Liver (tissue), 9 donors: ENCODE results near the gene PATE1. TPM values are rescaled to one million over a fixed set of nuclear protein-coding genes. Genes with fewer than 3 reads are reported as not detected.

Experiments used
- DNase-seq: peaks from one replicate; pipeline ENCODE4 v3.0.0-alpha.2; 2017; ENCODE audit warnings: low spot score
- H3K27ac ChIP-seq, 2 donors: one replicate each; pipeline ENCODE4 v1.7.0; 2013; ENCODE audit warnings: inconsistent platforms in 2 of 2, low read length in 2 of 2, control low read depth in 1 of 2, low read depth in 1 of 2, mild to moderate bottlenecking in 1 of 2
- H3K27me3 ChIP-seq, 4 donors: one replicate each; pipeline versions ENCODE4 v1.6.1 to v1.7.0; 2013; ENCODE audit warnings: low read length in 3 of 4, inconsistent platforms in 1 of 4, mild to moderate bottlenecking in 1 of 4, moderate library complexity in 1 of 4; ENCODE audit not compliant: control insufficient read depth in 4 of 4, insufficient read depth in 4 of 4
- H3K36me3 ChIP-seq, 4 donors: one replicate each; pipeline versions ENCODE4 v1.6.1 to v1.7.0; 2013; ENCODE audit warnings: low read length in 3 of 4, mild to moderate bottlenecking in 3 of 4, low read depth in 1 of 4, moderate library complexity in 1 of 4; ENCODE audit not compliant: control insufficient read depth in 4 of 4, insufficient read depth in 3 of 4
- H3K4me1 ChIP-seq, 4 donors: one replicate each; pipeline versions ENCODE4 v1.6.1 to v1.7.0; 2013; ENCODE audit warnings: low read length in 3 of 4, mild to moderate bottlenecking in 3 of 4, moderate library complexity in 1 of 4; ENCODE audit not compliant: control insufficient read depth in 4 of 4, insufficient read depth in 4 of 4
- H3K4me3 ChIP-seq, 3 donors: one replicate each; pipeline versions ENCODE4 v1.6.1 to v1.7.0; 2013; ENCODE audit warnings: low read length in 3 of 3, control low read depth in 1 of 3, low read depth in 1 of 3, mild to moderate bottlenecking in 1 of 3
- H3K9ac ChIP-seq, 2 donors: one replicate each; pipeline ENCODE4 v1.7.0; 2013; ENCODE audit warnings: low read length in 2 of 2, mild to moderate bottlenecking in 2 of 2, moderate library complexity in 2 of 2, control low read depth in 1 of 2, low read depth in 1 of 2
- H3K9me3 ChIP-seq, 4 donors: one replicate each; pipeline versions ENCODE4 v1.6.1 to v1.7.0; 2013; ENCODE audit warnings: low read length in 3 of 4; ENCODE audit not compliant: control insufficient read depth in 4 of 4
- ATF3 ChIP-seq: IDR thresholded peaks from 2 replicates; pipeline ENCODE4 v1.6.1; 2016; ENCODE audit warnings: antibody characterized with exemption
- CTCF ChIP-seq: fragments of 150-350 bp; IDR thresholded peaks from 2 replicates; pipeline ENCODE4 v1.5.1; 2017; ENCODE audit warnings: improper control_type of control experiment, low read depth, low read length; ENCODE audit not compliant: missing input control
- EGR1 ChIP-seq, 2 donors: IDR thresholded peaks; 2 replicates each; pipeline ENCODE4 v1.6.1; 2016 to 2018; ENCODE audit warnings: antibody characterized with exemption in 2 of 2, low read depth in 2 of 2
- FOXA1 ChIP-seq: IDR thresholded peaks from 2 replicates; pipeline ENCODE4 v1.6.1; 2016; ENCODE audit warnings: antibody characterized with exemption
- FOXA2 ChIP-seq: IDR thresholded peaks from 2 replicates; pipeline ENCODE4 v1.6.1; 2016; ENCODE audit warnings: antibody characterized with exemption
- GABPA ChIP-seq, 2 donors: IDR thresholded peaks in 1 of 2; conservative IDR thresholded peaks in 1 of 2; 2 replicates each; pipeline ENCODE4 v1.6.1; 2016; ENCODE audit warnings: antibody characterized with exemption in 2 of 2, mild to moderate bottlenecking in 1 of 2, moderate library complexity in 1 of 2
- HNF4A ChIP-seq, 2 donors: conservative IDR thresholded peaks; 2 replicates each; pipeline ENCODE4 v1.6.1; 2016; ENCODE audit warnings: antibody characterized with exemption in 2 of 2, mild to moderate bottlenecking in 2 of 2
- HNF4G ChIP-seq: IDR thresholded peaks from 2 replicates; pipeline ENCODE4 v1.6.1; 2016; ENCODE audit warnings: antibody characterized with exemption
- JUND ChIP-seq, 2 donors: IDR thresholded peaks; 2 replicates each; pipeline ENCODE4 v1.6.1; 2016; ENCODE audit warnings: antibody characterized with exemption in 2 of 2
- NR2F2 ChIP-seq: IDR thresholded peaks from 2 replicates; pipeline ENCODE4 v1.6.1; 2016; ENCODE audit warnings: antibody characterized with exemption
- RAD21 ChIP-seq, 2 donors: IDR thresholded peaks; 2 replicates each; pipeline ENCODE4 v1.6.1; 2016; ENCODE audit warnings: antibody characterized with exemption in 2 of 2, mild to moderate bottlenecking in 2 of 2
- REST ChIP-seq: IDR thresholded peaks from 2 replicates; pipeline ENCODE4 v1.6.1; 2016; ENCODE audit warnings: antibody characterized with exemption, mild to moderate bottlenecking
- RXRA ChIP-seq, 2 donors: IDR thresholded peaks; 2 replicates each; pipeline ENCODE4 v1.6.1; 2017 to 2018; ENCODE audit warnings: antibody characterized with exemption in 2 of 2, mild to moderate bottlenecking in 1 of 2
- SP1 ChIP-seq: IDR thresholded peaks from 2 replicates; pipeline ENCODE4 v1.6.1; 2018; ENCODE audit warnings: antibody characterized with exemption, mild to moderate bottlenecking
- TAF1 ChIP-seq: conservative IDR thresholded peaks from 2 replicates; pipeline ENCODE4 v1.6.1; 2016; ENCODE audit warnings: antibody characterized with exemption, mild to moderate bottlenecking
- YY1 ChIP-seq: IDR thresholded peaks from 2 replicates; pipeline ENCODE4 v1.6.1; 2016; ENCODE audit warnings: antibody characterized with exemption, mild to moderate bottlenecking
- ZBTB33 ChIP-seq: IDR thresholded peaks from 2 replicates; pipeline ENCODE4 v1.6.1; 2016; ENCODE audit warnings: antibody characterized with exemption
- WGBS: extraction: QIAGEN DNeasy Blood & Tissue Kit; methylation state at CpG from one replicate; pipeline ENCODE4 v1.1.7; 2013; 5-methylcytosine and 5-hydroxymethylcytosine counted together
- polyA plus RNA-seq, 2 donors: library from polyadenylated mRNA; stranded (reverse) in 1 of 2; unstranded in 1 of 2; fragments of 200-250 nt in 1 of 2; fragments of >200 nt in 1 of 2; fragmentation: Nextera tagmentation in 1 of 2; extraction: Ambion mirVana in 1 of 2; gene quantifications; one replicate each; pipeline versions ENCODE4 v1.2.1 to v1.2.3, GENCODE V29; 2013 to 2015
- total RNA-seq, 2 donors: library from RNA; depleted of rRNA; stranded (reverse); fragments of >200 nt; gene quantifications; one replicate each; pipeline ENCODE4 v1.2.3, GENCODE V29; 2014
- donor health status: healthy.
- donor health status: healthy.
- donor health status: healthy.
- donor health status: healthy.
- donor health status: healthy.

Gene PATE1
- total and polyA plus RNA-seq, 4 donors = not detected

- no peaks in the 10 kb centered on the region for H3K36me3 ChIP-seq
- no peaks in the 10 kb centered on the region for H3K9me3 ChIP-seq
- DNase-seq = no peak
- H3K4me3 ChIP-seq = no peak overlapping the region
- H3K4me1 ChIP-seq = no peaks in the 10 kb centered on the region
- H3K27ac ChIP-seq = no peak overlapping the region
- WGBS = 71% methylated on average over 7 of the region's 7 CpGs
- no peak overlapping the region for H3K9ac ChIP-seq
- no peak for TF ChIP-seq REST
- peaks cover 0 to 12% (median 0%) of the 10 kb centered on the region in 4 donors for H3K27me3 ChIP-seq
Observed at GRCh38 chr11:125756050-125756449, 10.0 kb downstream of the PATE1 start.

GRCh38 chr11:125762445-125762844 is 16.4 kb downstream of the PATE1 start:
- DNase-seq = no peak
- WGBS = 60% methylated on average over 1 of the region's 1 CpG
- Histone ChIP-seq H3K9me3 (no peaks in the 10 kb centered on the region), H3K4me1 (no peaks in the 10 kb centered on the region), H3K9ac (no peak overlapping the region), H3K27me3 (peaks cover 0 to 10% (median 0%) of the 10 kb centered on the region in 4 donors), H3K36me3 (no peaks in the 10 kb centered on the region), H3K4me3 (no peak overlapping the region), H3K27ac (no peak overlapping the region)
- TF ChIP-seq FOXA2 (no peak), EGR1 (IDR thresholded peaks at IDR 0.05; ENCODE audit: low read depth in 2 of 2) (no peak), RXRA (IDR thresholded peaks at IDR 0.05) (no peak), ZBTB33 (no peak), HNF4A (conservative IDR thresholded peaks at IDR 0.05) (no peak), ATF3 (no peak), YY1 (no peak)

GRCh38 chr11:125763483-125763882 is 17.4 kb downstream of the PATE1 start:
- no peak for DNase-seq
- Histone ChIP-seq H3K4me1 (no peaks in the 10 kb centered on the region), H3K4me3 (no peak overlapping the region)
- no peak for TF ChIP-seq SP1
- TF ChIP-seq REST = no peak
- TF ChIP-seq GABPA (IDR thresholded peaks at IDR 0.05 in 1 of 2, conservative IDR thresholded peaks at IDR 0.05 in 1 of 2) = no peak
- no peak for TF ChIP-seq JUND (IDR thresholded peaks at IDR 0.05)
- TF ChIP-seq EGR1 (IDR thresholded peaks at IDR 0.05; ENCODE audit: low read depth in 2 of 2) = no peak
- no peak for TF ChIP-seq TAF1
- no peak for TF ChIP-seq RXRA (IDR thresholded peaks at IDR 0.05)
- no peak for TF ChIP-seq FOXA2
- no peak for TF ChIP-seq HNF4A (conservative IDR thresholded peaks at IDR 0.05)
- TF ChIP-seq ATF3 = no peak
- TF ChIP-seq YY1 = no peak
- no peak for TF ChIP-seq HNF4G
- TF ChIP-seq RAD21 (IDR thresholded peaks at IDR 0.05) = no peak
- TF ChIP-seq CTCF = no peak
- TF ChIP-seq FOXA1 = no peak
- no peak for TF ChIP-seq NR2F2

More at GRCh38 chr11:125763483-125763882, 17.4 kb downstream of the PATE1 start:
- Histone ChIP-seq H3K27me3 (peaks cover 0 to 10% (median 0%) of the 10 kb centered on the region in 4 donors), H3K36me3 (no peaks in the 10 kb centered on the region), H3K27ac (no peak overlapping the region), H3K9ac (no peak overlapping the region), H3K9me3 (no peaks in the 10 kb centered on the region)
- 87% methylated on average over 2 of the region's 2 CpGs for WGBS
